Ovary (tissue), 3 donors: Measurements from ENCODE around the gene GPR85.

Source experiments
- POLR2A ChIP-seq: fragments of 450-650 bp; IDR thresholded peaks from one replicate; pipeline ENCODE4 v1.6.1; 2017; ENCODE audit warnings: antibody characterized with exemption, mild to moderate bottlenecking, moderate library complexity
- TF ChIP-seq, protein P1 (sequence below), 3 donors: fragments of 450-650 bp in 2 of 3; fragments of 200-600 bp in 1 of 3; IDR thresholded peaks; one replicate each; pipeline versions ENCODE4 v1.5.1 to v1.8.0; 2016 to 2022; ENCODE audit warnings: antibody characterized with exemption in 3 of 3, mild to moderate bottlenecking in 1 of 3
- donor health status: DM: no; HTN: no; CAD: no.

DNA sequence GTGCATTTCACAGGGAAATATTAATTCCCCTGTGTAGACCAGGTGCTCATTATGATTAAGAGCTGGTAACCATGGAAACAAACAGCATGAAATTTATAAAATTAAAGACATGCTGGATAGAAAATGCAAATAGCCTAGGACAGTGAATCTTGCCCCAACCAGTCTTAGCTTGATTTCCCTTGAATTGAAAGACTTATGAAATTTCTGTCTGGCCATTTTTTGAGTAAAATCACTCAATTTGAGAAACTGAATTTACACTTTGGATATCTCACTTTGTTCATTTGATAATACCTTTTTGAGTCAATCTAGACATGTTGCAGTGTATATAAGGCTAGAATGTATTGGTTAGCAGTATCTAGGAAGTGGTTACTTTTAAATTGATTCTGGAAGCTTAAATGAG, 36.1 kb upstream of the GPR85 start:
- TF ChIP-seq, protein P1, sequence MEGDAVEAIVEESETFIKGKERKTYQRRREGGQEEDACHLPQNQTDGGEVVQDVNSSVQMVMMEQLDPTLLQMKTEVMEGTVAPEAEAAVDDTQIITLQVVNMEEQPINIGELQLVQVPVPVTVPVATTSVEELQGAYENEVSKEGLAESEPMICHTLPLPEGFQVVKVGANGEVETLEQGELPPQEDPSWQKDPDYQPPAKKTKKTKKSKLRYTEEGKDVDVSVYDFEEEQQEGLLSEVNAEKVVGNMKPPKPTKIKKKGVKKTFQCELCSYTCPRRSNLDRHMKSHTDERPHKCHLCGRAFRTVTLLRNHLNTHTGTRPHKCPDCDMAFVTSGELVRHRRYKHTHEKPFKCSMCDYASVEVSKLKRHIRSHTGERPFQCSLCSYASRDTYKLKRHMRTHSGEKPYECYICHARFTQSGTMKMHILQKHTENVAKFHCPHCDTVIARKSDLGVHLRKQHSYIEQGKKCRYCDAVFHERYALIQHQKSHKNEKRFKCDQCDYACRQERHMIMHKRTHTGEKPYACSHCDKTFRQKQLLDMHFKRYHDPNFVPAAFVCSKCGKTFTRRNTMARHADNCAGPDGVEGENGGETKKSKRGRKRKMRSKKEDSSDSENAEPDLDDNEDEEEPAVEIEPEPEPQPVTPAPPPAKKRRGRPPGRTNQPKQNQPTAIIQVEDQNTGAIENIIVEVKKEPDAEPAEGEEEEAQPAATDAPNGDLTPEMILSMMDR (IDR thresholded peaks at IDR 0.05) = no peak
- no peak for TF ChIP-seq POLR2A
